Epithelial cell of umbilical artery (primary cell): Measurements from ENCODE around the gene LAMC3. TPM values are rescaled to one million over a fixed set of nuclear protein-coding genes. Genes with fewer than 3 reads are reported as not detected.

Experiments used
- total RNA-seq: library from RNA; depleted of rRNA; stranded (reverse); fragments of >200 nt; gene quantifications from 2 replicates; pipeline ENCODE4 v1.2.3, GENCODE V29; 2014

The LAMC3 gene
- under 0.01 and 0.15 TPM in 2 replicates for total RNA-seq

DNA sequence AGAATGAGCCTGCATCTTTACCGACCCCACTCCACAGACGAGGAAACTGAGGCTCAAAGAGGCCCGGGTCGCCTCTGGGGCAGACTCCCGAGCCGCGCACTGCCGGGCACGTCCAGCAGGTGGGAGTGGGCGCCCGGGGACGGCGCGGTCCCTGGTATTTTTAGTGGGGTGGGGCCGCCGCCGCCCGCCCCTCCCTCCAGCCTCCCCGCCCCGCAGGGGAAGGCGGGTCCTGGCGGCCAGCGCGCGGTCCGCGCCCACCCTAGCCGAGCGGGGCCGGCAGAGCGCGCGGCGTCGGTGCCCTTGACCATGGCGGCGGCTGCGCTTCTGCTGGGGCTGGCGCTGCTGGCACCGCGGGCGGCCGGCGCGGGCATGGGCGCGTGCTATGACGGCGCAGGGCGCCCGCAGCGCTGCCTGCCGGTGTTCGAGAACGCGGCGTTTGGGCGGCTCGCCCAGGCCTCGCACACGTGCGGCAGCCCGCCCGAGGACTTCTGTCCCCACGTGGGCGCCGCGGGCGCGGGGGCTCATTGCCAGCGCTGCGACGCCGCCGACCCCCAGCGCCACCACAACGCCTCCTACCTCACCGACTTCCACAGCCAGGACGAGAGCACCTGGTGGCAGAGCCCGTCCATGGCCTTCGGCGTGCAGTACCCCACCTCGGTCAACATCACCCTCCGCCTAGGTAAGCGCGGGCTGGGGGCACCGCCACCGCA, at the start of gene LAMC3:
LAMC3 (plus strand) TSS at position 266 of the 710 bp plus-strand sequence; CDS start at position 307, 41 bp downstream.

DNA sequence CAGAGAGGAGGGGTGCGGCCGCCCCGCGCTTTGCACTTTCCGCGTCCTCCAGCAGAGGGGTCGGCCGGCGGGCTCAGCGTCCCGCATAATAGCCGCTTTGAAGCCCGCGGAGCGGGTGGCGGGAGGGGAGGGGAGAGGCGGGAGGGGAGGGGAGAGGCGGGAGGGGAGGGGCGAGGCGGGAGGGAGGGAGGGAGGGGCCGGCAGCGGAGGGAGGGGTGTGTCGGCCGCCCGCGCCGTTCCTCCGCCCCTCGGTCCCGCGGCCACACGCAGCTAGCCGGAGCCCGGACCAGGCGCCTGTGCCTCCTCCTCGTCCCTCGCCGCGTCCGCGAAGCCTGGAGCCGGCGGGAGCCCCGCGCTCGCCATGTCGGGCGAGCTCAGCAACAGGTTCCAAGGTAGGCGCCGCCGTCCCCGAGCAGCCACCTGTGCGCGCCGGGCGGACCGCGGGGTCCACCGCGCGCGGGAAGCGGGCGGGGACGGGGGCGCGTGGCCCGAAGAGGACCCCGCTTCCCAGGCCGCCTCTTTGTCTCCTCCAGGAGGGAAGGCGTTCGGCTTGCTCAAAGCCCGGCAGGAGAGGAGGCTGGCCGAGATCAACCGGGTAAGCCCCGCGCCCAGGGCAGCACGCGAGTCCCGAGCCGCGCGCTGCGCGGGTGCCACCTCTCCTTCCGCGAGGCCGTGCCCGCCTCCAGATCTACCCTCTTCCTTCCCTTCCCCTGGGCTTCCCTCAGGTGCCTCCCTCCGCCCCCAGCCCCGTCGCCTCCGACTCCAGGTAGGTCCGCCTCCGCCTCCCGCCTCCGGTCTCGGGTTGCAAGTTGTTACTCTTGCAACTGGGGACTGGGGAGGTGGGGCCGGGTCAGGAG, 87.5 kb downstream of the LAMC3 start, which contains the start of gene AIF1L:
AIF1L (plus strand) TSS at position 263 of the 857 bp plus-strand sequence; CDS start at position 362, 99 bp downstream.

DNA sequence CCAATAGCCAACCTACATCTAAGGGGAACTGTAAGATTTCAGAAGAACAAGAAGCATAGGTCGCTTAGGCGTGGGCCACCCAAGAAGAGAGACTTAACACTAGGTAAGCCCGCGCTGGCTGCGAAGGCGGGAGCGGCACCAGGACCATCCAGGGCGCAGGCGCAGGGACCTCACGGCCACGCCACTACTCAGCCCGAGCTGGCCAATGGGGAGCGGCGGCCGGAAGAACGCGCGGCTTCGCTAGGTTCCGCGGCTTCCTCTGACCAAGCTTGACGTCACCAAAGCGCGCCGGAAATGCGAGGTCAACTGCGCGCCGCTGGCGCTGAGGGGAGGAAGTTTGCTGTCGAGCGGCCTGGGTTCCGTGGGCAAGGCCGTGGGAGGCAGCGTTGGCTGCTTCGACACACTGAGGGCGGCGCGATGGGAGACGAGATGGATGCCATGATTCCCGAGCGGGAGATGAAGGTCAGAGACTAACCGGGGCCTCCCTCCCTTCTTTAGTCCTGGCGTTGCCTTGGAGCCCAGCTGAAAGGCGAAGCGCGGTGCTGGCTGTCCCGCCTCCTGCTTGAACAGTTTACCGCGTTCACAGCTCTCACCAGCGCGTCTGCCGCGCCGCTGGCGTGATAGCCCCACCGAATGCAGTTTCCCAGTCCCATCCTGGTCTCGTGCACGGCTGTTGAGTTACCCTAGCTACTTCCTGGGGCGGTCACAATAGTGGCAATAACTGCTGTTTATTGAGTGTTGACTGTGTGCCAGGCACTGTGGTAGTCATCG, 116.5 kb downstream of the LAMC3 start, which contains the start of gene NUP214:
NUP214 (plus strand) TSS at position 299 of the 771 bp plus-strand sequence; CDS start at position 418, 119 bp downstream.

Other genes with a start within 250 kb of the LAMC3 start
- 39.2 and 55.2 TPM in 2 replicates for gene ABL1, start 173.9 kb upstream of the LAMC3 start, total RNA-seq
- not detected in 2 replicates for gene QRFP, start 112.4 kb upstream of the LAMC3 start, total RNA-seq
- under 0.01 and 0.46 TPM in 2 replicates for gene FIBCD1, start 69.9 kb upstream of the LAMC3 start, total RNA-seq
- gene AIF1L, start 87.4 kb downstream of the LAMC3 start, total RNA-seq, result 6.5 and 16.4 TPM in 2 replicates
- 8.4 and 16.0 TPM in 2 replicates for gene NUP214, start 116.4 kb downstream of the LAMC3 start, total RNA-seq